ENCODE measurements around the gene JAML.

DNA sequence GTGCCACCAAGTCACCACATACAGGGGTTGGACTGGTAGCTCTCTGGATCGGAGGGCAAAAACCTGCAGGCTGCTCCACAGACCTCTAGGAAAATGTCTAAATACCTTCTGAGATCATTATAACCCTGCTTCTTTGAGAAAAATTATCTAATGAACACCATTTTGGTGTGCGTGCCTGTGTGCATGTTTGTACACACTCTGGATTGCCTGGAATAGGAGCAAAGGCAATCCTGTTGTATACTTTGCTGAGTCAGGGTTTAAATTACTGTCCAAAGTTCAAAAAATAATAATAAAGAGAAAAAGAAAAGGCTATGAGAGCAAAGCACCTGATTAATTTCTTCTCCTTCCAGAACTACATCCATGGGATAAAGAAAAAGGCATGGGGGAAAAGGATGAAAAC, 11.0 kb downstream of the JAML start:
- TF ChIP-seq, protein P1, sequence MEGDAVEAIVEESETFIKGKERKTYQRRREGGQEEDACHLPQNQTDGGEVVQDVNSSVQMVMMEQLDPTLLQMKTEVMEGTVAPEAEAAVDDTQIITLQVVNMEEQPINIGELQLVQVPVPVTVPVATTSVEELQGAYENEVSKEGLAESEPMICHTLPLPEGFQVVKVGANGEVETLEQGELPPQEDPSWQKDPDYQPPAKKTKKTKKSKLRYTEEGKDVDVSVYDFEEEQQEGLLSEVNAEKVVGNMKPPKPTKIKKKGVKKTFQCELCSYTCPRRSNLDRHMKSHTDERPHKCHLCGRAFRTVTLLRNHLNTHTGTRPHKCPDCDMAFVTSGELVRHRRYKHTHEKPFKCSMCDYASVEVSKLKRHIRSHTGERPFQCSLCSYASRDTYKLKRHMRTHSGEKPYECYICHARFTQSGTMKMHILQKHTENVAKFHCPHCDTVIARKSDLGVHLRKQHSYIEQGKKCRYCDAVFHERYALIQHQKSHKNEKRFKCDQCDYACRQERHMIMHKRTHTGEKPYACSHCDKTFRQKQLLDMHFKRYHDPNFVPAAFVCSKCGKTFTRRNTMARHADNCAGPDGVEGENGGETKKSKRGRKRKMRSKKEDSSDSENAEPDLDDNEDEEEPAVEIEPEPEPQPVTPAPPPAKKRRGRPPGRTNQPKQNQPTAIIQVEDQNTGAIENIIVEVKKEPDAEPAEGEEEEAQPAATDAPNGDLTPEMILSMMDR (IDR thresholded peaks at IDR 0.05), result no peak
- TF ChIP-seq POLR2A (IDR thresholded peaks at IDR 0.05), result no peak

All from heart left ventricle (tissue), 13 donors.